Cardiac muscle cell (in vitro differentiated cells and primary cell): ENCODE measurements around the gene GPC4. TPM values are rescaled to one million over a fixed set of nuclear protein-coding genes. Genes with fewer than 3 reads are reported as not detected.

Source experiments
- DNase-seq, 2 donors: peaks; one replicate each; pipeline versions ENCODE4 v3.0.0 to v3.0.0-alpha.2; 2010 to 2017; ENCODE audit warnings: low read depth in 1 of 2, low spot score in 1 of 2
- H3K27ac ChIP-seq: fragments of 200-600 bp; sonication (generic); 2 replicates; pipeline ENCODE4 v1.5.1; 2016
- H3K27me3 ChIP-seq: fragments of 200-600 bp; sonication (generic); 2 replicates; pipeline ENCODE4 v1.6.0; 2016; ENCODE audit warnings: control low read depth
- H3K36me3 ChIP-seq: fragments of 200-600 bp; sonication (generic); 2 replicates; pipeline ENCODE4 v1.5.1; 2016; ENCODE audit warnings: control low read depth
- H3K4me1 ChIP-seq: fragments of 200-600 bp; sonication (generic); 2 replicates; pipeline ENCODE4 v1.8.1; 2017; ENCODE audit warnings: low read depth, mild to moderate bottlenecking, mixed run types
- H3K4me3 ChIP-seq: fragments of 200-600 bp; sonication (generic); 2 replicates; pipeline ENCODE4 v1.5.1; 2016; ENCODE audit warnings: mild to moderate bottlenecking
- H3K9me3 ChIP-seq: fragments of 200-600 bp; sonication (generic); 2 replicates; pipeline ENCODE4 v1.5.1; 2017; ENCODE audit warnings: low read depth, mild to moderate bottlenecking, control low read depth
- polyA plus RNA-seq: library from polyadenylated mRNA; unstranded; fragments of >200 nt; fragmentation: Nextera tagmentation; extraction: Ambion mirVana; gene quantifications from 2 replicates; pipeline ENCODE4 v1.2.1, GENCODE V29; 2016
- total RNA-seq: library from RNA; depleted of rRNA; stranded (reverse); fragments of >200 nt; gene quantifications from 2 replicates; pipeline ENCODE4 v1.2.3, GENCODE V29; 2016
- TF ChIP-seq, protein P1 (sequence below): IDR thresholded peaks from 2 replicates; pipeline ENCODE4 v1.5.1; 2012; ENCODE audit warnings: low read depth, mild to moderate bottlenecking, low read length

GPC4 gene
- total and polyA plus RNA-seq, 2 experiments from 2014 or later, result 13.1 to 17.3 TPM

DNA sequence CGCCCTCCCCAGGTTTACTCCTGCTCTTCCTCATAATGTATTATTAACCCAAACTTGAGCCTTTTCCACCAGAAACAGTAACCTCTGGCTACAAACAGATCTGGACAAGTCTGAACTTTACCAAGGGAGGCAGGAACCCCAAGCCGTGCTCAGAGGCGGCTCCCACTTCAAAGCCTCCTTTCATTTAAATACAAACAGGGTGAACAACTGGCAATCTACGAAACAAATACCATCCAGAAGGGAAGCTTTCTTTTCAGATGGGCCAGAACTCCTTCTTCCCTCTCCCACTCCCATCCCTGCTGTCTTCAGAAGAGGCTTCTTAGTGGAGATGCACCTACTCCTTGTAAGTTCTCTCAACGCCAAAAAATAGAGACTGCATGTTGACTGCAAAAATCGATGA lies 2.1 kb upstream of the GPC4 start:
- H3K4me1 ChIP-seq, result no peaks in the 10 kb centered on the region
- no peaks in the 10 kb centered on the region for H3K36me3 ChIP-seq
- H3K27ac ChIP-seq, result no peak overlapping the region
- H3K27me3 ChIP-seq, result peaks cover 7% of the 10 kb centered on the region
- no peak for DNase-seq
- TF ChIP-seq, protein P1, sequence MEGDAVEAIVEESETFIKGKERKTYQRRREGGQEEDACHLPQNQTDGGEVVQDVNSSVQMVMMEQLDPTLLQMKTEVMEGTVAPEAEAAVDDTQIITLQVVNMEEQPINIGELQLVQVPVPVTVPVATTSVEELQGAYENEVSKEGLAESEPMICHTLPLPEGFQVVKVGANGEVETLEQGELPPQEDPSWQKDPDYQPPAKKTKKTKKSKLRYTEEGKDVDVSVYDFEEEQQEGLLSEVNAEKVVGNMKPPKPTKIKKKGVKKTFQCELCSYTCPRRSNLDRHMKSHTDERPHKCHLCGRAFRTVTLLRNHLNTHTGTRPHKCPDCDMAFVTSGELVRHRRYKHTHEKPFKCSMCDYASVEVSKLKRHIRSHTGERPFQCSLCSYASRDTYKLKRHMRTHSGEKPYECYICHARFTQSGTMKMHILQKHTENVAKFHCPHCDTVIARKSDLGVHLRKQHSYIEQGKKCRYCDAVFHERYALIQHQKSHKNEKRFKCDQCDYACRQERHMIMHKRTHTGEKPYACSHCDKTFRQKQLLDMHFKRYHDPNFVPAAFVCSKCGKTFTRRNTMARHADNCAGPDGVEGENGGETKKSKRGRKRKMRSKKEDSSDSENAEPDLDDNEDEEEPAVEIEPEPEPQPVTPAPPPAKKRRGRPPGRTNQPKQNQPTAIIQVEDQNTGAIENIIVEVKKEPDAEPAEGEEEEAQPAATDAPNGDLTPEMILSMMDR, result no peak
- no peaks in the 10 kb centered on the region for H3K9me3 ChIP-seq
- no peak overlapping the region for H3K4me3 ChIP-seq

DNA sequence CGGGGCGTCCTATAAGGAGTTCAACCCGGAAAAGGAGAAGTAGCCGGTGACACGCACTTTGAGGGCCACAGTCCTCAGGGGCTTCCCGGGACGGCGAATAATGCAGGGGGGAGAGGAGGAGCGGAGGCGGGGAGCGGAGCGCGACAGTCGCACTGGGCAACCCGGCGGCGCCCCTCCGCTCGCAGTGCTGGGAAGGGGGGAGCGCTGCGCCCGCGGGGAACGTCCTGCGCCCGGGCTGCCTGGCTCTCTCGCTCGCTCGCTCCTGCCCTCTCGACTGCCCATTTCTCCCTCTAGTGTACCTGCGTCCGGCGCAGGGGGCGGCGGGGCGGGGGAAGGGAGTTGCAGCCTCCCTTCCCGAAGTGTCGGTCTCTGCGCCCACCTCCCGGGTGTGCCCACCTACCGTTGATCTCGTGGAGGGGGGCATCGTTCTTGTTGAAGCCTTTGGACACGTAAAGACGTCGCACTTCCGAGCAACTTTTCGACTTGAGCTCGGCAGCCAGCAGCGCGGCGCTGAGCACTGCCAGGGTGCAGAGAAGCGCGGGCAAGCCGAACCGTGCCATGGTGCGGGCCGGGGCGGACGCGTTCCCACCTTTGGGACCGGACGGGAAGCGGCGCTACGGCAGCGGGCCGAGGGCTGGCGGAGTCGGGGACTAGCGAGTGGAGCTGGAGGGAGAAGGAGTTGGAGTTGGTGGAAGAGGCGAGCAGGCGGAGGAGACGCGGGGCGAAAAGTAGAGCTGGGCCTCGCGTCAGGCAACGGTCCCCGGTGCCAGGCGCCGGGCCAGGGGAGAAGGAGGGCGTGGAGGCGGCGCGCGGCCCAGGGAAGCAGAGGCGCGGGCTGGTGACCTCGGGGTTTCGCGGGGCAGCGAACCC lies 648 bp downstream of the GPC4 start:
- TF ChIP-seq, protein P1, result no peak
- H3K9me3 ChIP-seq, result no peaks in the 10 kb centered on the region
- H3K27ac ChIP-seq, result peak overlapping the region; percentile 44
- peak; percentile 9 to 70 for DNase-seq
- H3K36me3 ChIP-seq, result no peaks in the 10 kb centered on the region
- H3K4me3 ChIP-seq, result peak overlapping the region; percentile 78
- peaks cover 16% of the 10 kb centered on the region for H3K4me1 ChIP-seq
- peaks cover 7% of the 10 kb centered on the region for H3K27me3 ChIP-seq

GRCh38 chrX:133413218-133413925 lies 1.9 kb downstream of the GPC4 start:
- Histone ChIP-seq H3K27ac (peak overlapping the region; percentile 19), H3K36me3 (no peaks in the 10 kb centered on the region), H3K9me3 (no peaks in the 10 kb centered on the region), H3K27me3 (peaks cover 7% of the 10 kb centered on the region), H3K4me3 (peak overlapping the region; percentile 78), H3K4me1 (peaks cover 18% of the 10 kb centered on the region)
- TF ChIP-seq, protein P1, result no peak
- DNase-seq, result peak in 1 of 2 donors; percentile 63

DNA sequence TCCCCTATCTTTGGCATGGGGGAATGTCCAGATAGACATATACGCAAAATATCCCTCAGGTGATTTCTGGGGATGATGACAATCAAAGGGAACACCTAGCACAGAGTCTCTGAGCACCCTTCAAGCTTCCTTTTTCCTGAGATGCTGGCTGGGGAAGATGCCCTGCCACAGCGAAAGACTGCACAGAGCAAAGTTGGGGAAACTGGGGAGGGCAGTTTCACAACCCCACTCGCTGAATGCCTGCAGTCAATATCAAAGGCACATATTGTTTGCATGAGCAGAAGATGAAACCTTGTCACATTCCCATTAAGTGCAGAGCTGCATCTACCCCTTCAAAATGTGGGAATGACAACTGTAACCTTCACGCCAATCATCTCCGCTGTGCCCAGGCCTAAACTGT lies 2.6 kb downstream of the GPC4 start:
- Histone ChIP-seq H3K27me3 (peaks cover 7% of the 10 kb centered on the region), H3K27ac (peak overlapping the region; percentile 19), H3K36me3 (no peaks in the 10 kb centered on the region), H3K9me3 (no peaks in the 10 kb centered on the region), H3K4me1 (peaks cover 18% of the 10 kb centered on the region), H3K4me3 (peak overlapping the region; percentile 78)
- TF ChIP-seq, protein P1, result no peak
- no peak for DNase-seq

- H3K27me3 ChIP-seq, result peaks cover 4% of the 10 kb centered on the region
- no peaks in the 10 kb centered on the region for H3K9me3 ChIP-seq
- no peak overlapping the region for H3K4me3 ChIP-seq
- peaks cover 18% of the 10 kb centered on the region for H3K4me1 ChIP-seq
- TF ChIP-seq, protein P1, result no peak
- no peak overlapping the region for H3K27ac ChIP-seq
- no peaks in the 10 kb centered on the region for H3K36me3 ChIP-seq
- DNase-seq, result peak in 1 of 2 donors; percentile 20
Measured at GRCh38 chrX:133412246-133412645, 3.0 kb downstream of the GPC4 start.
